ENCODE results near the gene DOCK10. TPM values are rescaled to one million over a fixed set of nuclear protein-coding genes. Genes with fewer than 3 reads are reported as not detected.

The DOCK10 gene
- total and polyA plus RNA-seq, 2 donors (not counting 1 experiment from before 2014, with no cell fraction given): 49.5 to 139 TPM

GRCh38 chr2:224723586-224724217 is 318.6 kb downstream of the DOCK10 start:
- Mint-ChIP-seq H3K27me3 (no peaks in the 10 kb centered on the region), H3K9me3 (ENCODE audit: insufficient read depth) (peaks cover 7% of the 10 kb centered on the region), H3K4me3 (no peak overlapping the region), H3K4me1 (no peaks in the 10 kb centered on the region), H3K27ac (no peak overlapping the region)
- no peaks in the 10 kb centered on the region for H3K4me1 ChIP-seq (ENCODE audit: control insufficient read depth in 2 of 2, insufficient read depth in 2 of 2, low read length in 2 of 2)
- H3K9ac ChIP-seq (ENCODE audit: low read length): no peak overlapping the region
- H3K27me3 ChIP-seq (replicated peaks in 1 of 4; ENCODE audit: control extremely low read depth in 1 of 4, control insufficient read depth in 3 of 4, insufficient read depth in 4 of 4, low read length in 3 of 4): no peaks in the 10 kb centered on the region
- no peaks in the 10 kb centered on the region for H3K79me2 ChIP-seq (ENCODE audit: control insufficient read depth, insufficient read depth, low read length)
- ChIA-PET POLR2A (no interaction called here), CTCF (no interaction called here)
- no peak overlapping the region for H3K4me3 ChIP-seq (ENCODE audit: control extremely low read depth in 1 of 5, extremely low read depth in 1 of 5, insufficient read depth in 1 of 5, low read depth in 2 of 5, low read length in 4 of 5)
- no peak overlapping the region for H3K27ac ChIP-seq (ENCODE audit: low read length in 2 of 2)
- TF ChIP-seq EZH2 (IDR thresholded peaks at IDR 0.05; ENCODE audit: borderline replicate concordance, insufficient read depth, low read depth, low read length, poor library complexity, severe bottlenecking) (no peak), CTCF (IDR thresholded peaks at IDR 0.05) (no peak)
- no peaks in the 10 kb centered on the region for H4K20me1 ChIP-seq (ENCODE audit: control insufficient read depth, insufficient read depth, low read length, poor library complexity, severe bottlenecking)
- intact Hi-C loops (cut with micrococcal nuclease): no loop called here
- no peak overlapping the region for H2AFZ ChIP-seq (ENCODE audit: insufficient read depth, low read depth, low read length, poor library complexity, severe bottlenecking)
- no peak for DNase-seq
- H3K36me3 ChIP-seq (replicated peaks in 1 of 2; ENCODE audit: control extremely low read depth in 1 of 2, control insufficient read depth in 1 of 2, extremely low read depth in 1 of 2, insufficient read depth in 2 of 2, low read length in 1 of 2): no peaks in the 10 kb centered on the region
- ATAC-seq (ENCODE audit: low read depth): no peak
- peaks cover 0 to 7% (median 3%) of the 10 kb centered on the region in 3 donors for H3K9me3 ChIP-seq (ENCODE audit: control extremely low read depth in 1 of 3, control insufficient read depth in 2 of 3, insufficient read depth in 1 of 3, low read length in 2 of 3)
- WGBS (ENCODE audit: insufficient coverage): no CpG with 5 or more reads among the region's 2 CpGs
- H3K4me2 ChIP-seq (replicated peaks; ENCODE audit: low read depth, low read length, poor library complexity, severe bottlenecking): no peak overlapping the region

GRCh38 chr2:224722770-224723169 is 319.5 kb downstream of the DOCK10 start:
- no peak overlapping the region for H3K4me3 Mint-ChIP-seq
- Histone ChIP-seq H3K9ac (ENCODE audit: low read length) (no peak overlapping the region), H3K9me3 (ENCODE audit: control extremely low read depth in 1 of 3, control insufficient read depth in 2 of 3, insufficient read depth in 1 of 3, low read length in 2 of 3) (peaks cover 0 to 3% (median 3%) of the 10 kb centered on the region in 3 donors), H3K4me1 (ENCODE audit: control insufficient read depth in 2 of 2, insufficient read depth in 2 of 2, low read length in 2 of 2) (no peaks in the 10 kb centered on the region), H3K36me3 (replicated peaks in 1 of 2; ENCODE audit: control extremely low read depth in 1 of 2, control insufficient read depth in 1 of 2, extremely low read depth in 1 of 2, insufficient read depth in 2 of 2, low read length in 1 of 2) (no peaks in the 10 kb centered on the region), H3K27ac (ENCODE audit: low read length in 2 of 2) (no peak overlapping the region), H3K27me3 (replicated peaks in 1 of 4; ENCODE audit: control extremely low read depth in 1 of 4, control insufficient read depth in 3 of 4, insufficient read depth in 4 of 4, low read length in 3 of 4) (no peaks in the 10 kb centered on the region), H2AFZ (ENCODE audit: insufficient read depth, low read depth, low read length, poor library complexity, severe bottlenecking) (no peak overlapping the region), H3K4me2 (replicated peaks; ENCODE audit: low read depth, low read length, poor library complexity, severe bottlenecking) (no peak overlapping the region), H3K4me3 (ENCODE audit: control extremely low read depth in 1 of 5, extremely low read depth in 1 of 5, insufficient read depth in 1 of 5, low read depth in 2 of 5, low read length in 4 of 5) (no peak overlapping the region), H3K79me2 (ENCODE audit: control insufficient read depth, insufficient read depth, low read length) (no peaks in the 10 kb centered on the region), H4K20me1 (ENCODE audit: control insufficient read depth, insufficient read depth, low read length, poor library complexity, severe bottlenecking) (no peaks in the 10 kb centered on the region)
- TF ChIP-seq CTCF (IDR thresholded peaks at IDR 0.05): no peak
- intact Hi-C loops (cut with micrococcal nuclease): no loop called here
- DNase-seq (no peak), ATAC-seq (ENCODE audit: low read depth) (no peak)
- no peaks in the 10 kb centered on the region for H3K27me3 Mint-ChIP-seq
- ChIA-PET CTCF (no interaction called here), POLR2A (no interaction called here)
- H3K27ac Mint-ChIP-seq: no peak overlapping the region
- no peaks in the 10 kb centered on the region for H3K4me1 Mint-ChIP-seq
- WGBS (ENCODE audit: insufficient coverage): 97% methylated on average over 4 of the region's 4 CpGs
- peaks cover 4% of the 10 kb centered on the region for H3K9me3 Mint-ChIP-seq (ENCODE audit: insufficient read depth)
